Measurements from ENCODE around the gene DIRAS1. TPM values are rescaled to one million over a fixed set of nuclear protein-coding genes. Genes with fewer than 3 reads are reported as not detected.

DIRAS1 gene
- total and polyA plus RNA-seq, 2 experiments from 2014 or later: 2.8 to 18.6 TPM

DNA sequence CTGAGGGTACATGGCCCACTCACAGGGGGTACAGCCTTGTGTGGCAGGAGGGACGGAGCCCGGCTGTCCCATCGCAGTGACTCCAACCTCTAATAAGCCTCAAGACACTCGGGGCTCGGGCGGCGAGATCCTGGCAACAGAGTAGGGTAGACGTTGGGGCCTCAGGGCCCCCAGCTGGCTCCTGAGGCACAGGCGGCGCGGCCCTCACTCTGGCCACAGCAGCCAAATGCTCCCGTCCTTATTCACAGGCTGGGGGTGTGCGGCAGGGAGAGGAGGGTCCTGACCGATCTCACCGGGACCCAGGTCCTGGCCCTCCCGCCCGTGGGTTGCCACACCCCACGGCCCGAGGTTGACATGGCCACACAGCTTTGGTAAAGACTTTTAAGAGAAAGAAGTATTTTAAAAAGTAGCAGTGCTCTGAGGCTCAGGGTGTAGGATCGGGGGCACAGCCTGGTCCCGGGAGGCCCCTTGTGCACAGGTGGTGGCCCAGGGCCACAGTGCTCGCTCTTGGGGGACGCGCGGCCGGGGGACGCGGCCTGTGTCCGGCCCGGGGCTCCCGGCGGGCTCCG lies 11.1 kb upstream of the DIRAS1 start (continued):
- TF ChIP-seq, protein P1, sequence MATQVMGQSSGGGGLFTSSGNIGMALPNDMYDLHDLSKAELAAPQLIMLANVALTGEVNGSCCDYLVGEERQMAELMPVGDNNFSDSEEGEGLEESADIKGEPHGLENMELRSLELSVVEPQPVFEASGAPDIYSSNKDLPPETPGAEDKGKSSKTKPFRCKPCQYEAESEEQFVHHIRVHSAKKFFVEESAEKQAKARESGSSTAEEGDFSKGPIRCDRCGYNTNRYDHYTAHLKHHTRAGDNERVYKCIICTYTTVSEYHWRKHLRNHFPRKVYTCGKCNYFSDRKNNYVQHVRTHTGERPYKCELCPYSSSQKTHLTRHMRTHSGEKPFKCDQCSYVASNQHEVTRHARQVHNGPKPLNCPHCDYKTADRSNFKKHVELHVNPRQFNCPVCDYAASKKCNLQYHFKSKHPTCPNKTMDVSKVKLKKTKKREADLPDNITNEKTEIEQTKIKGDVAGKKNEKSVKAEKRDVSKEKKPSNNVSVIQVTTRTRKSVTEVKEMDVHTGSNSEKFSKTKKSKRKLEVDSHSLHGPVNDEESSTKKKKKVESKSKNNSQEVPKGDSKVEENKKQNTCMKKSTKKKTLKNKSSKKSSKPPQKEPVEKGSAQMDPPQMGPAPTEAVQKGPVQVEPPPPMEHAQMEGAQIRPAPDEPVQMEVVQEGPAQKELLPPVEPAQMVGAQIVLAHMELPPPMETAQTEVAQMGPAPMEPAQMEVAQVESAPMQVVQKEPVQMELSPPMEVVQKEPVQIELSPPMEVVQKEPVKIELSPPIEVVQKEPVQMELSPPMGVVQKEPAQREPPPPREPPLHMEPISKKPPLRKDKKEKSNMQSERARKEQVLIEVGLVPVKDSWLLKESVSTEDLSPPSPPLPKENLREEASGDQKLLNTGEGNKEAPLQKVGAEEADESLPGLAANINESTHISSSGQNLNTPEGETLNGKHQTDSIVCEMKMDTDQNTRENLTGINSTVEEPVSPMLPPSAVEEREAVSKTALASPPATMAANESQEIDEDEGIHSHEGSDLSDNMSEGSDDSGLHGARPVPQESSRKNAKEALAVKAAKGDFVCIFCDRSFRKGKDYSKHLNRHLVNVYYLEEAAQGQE (IDR thresholded peaks at IDR 0.05; ENCODE audit: unreplicated experiment): no peak
- TF ChIP-seq CREB1 (CRISPR knock-in tag; IDR thresholded peaks at IDR 0.05; ENCODE audit: low read depth) (no peak), EZH2 (IDR thresholded peaks at IDR 0.05; ENCODE audit: low read depth, unreplicated experiment) (no peak), POLR2AphosphoS5 (IDR thresholded peaks at IDR 0.05; ENCODE audit: low read depth) (no peak), JUNB (IDR thresholded peaks at IDR 0.05; ENCODE audit: unreplicated experiment) (no peak)
- TF ChIP-seq, protein P2, sequence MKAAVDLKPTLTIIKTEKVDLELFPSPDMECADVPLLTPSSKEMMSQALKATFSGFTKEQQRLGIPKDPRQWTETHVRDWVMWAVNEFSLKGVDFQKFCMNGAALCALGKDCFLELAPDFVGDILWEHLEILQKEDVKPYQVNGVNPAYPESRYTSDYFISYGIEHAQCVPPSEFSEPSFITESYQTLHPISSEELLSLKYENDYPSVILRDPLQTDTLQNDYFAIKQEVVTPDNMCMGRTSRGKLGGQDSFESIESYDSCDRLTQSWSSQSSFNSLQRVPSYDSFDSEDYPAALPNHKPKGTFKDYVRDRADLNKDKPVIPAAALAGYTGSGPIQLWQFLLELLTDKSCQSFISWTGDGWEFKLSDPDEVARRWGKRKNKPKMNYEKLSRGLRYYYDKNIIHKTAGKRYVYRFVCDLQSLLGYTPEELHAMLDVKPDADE (IDR thresholded peaks at IDR 0.05): no peak

DNA sequence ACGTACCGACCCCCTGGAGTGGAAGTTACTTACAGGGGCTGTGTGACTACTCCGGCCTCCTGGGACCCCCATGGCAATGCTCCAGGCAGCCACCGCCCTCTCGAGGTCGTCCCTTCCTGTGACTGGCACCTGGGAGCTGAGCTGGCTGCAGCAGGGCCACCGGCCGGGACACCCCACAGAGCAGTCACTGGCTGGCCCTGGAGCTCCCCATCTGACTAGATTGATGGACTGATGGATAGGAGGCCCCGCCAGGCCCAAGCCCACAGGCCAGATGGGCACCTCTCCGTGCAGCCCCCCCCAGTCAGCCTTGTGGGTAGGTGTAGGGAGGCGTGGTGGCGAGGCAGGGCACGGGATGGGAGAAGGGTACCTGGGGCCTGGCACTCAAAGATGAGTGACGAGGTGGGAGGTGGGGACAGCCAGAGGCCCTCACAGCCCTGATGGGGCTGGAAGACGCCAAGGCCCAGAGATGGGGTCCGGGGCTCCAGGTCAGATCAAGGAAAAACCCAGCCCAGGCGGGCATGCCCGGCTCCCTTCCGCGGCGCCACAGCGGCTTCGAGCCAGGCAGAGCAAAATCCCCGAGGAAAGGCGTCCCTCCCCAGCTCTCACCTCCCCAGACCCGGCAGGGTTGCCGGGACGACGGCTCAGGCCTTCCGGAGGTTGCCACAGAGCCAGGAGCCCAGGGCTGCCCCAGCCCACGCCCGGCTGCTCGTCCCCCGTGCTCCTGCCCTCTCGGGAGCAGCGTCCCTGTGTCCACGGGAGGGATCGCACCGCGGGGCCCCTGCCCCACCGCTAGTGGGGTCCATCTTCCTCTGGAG lies 10.2 kb upstream of the DIRAS1 start:
- peaks cover 21% of the 10 kb centered on the region for H3K36me3 Mint-ChIP-seq (ENCODE audit: low read depth)
- DNase-seq (ENCODE audit: low spot score) (no peak), ATAC-seq (no peak)
- Histone ChIP-seq H3K4me3 (no peak overlapping the region), H3K27ac (ENCODE audit: low read depth) (no peak overlapping the region), H3K79me2 (replicated peaks; ENCODE audit: insufficient read depth) (no peaks in the 10 kb centered on the region), H3F3A (replicated peaks; ENCODE audit: low read depth) (no peaks in the 10 kb centered on the region), H3K27me3 (ENCODE audit: insufficient read depth) (no peaks in the 10 kb centered on the region), H3K9me2 (ENCODE audit: insufficient read depth) (no peaks in the 10 kb centered on the region), H3K4me1 (ENCODE audit: insufficient read depth) (no peaks in the 10 kb centered on the region), H3K4me2 (no peak overlapping the region), H3K36me3 (ENCODE audit: insufficient read depth) (no peaks in the 10 kb centered on the region), H4K20me1 (replicated peaks; ENCODE audit: insufficient read depth) (no peaks in the 10 kb centered on the region; the same call in 1 of the 2 replicates), H2AFZ (no peak overlapping the region)
- no peak overlapping the region for H3K4me3 Mint-ChIP-seq
- peaks cover 6% of the 10 kb centered on the region; the same call in 2 of the 3 replicates for H3K4me1 Mint-ChIP-seq
- TF ChIP-seq ZNF114 (CRISPR knock-in tag; IDR thresholded peaks at IDR 0.05): no peak
- TF ChIP-seq POLR2AphosphoS5 (IDR thresholded peaks at IDR 0.05; ENCODE audit: low read depth): no peak
- H3K27me3 Mint-ChIP-seq (ENCODE audit: insufficient read depth, low read depth, poor library complexity): peaks cover 32% of the 10 kb centered on the region
- H3K27ac Mint-ChIP-seq: no peak overlapping the region
- H3K9me3 Mint-ChIP-seq: no peaks in the 10 kb centered on the region

All from GM23338 (cell line).